Neural progenitor cell (in vitro differentiated cells): ENCODE results near the gene ABTB2.

Experiments used
- CTCF ChIP-seq: fragments of 200-600 bp; sonication (generic); IDR thresholded peaks from 2 replicates; pipeline ENCODE4 v1.5.1; 2017; ENCODE audit warnings: antibody characterized with exemption, mild to moderate bottlenecking
- EZH2 ChIP-seq: fragments of 200-600 bp; sonication (generic); IDR thresholded peaks from 2 replicates; pipeline ENCODE4 v1.6.1; 2017; ENCODE audit warnings: antibody characterized with exemption, mild to moderate bottlenecking, moderate library complexity
- EZH2phosphoT487 ChIP-seq: fragments of 200-600 bp; sonication (generic); IDR thresholded peaks from 2 replicates; pipeline ENCODE4 v1.6.1; 2017; ENCODE audit warnings: antibody characterized with exemption

DNA sequence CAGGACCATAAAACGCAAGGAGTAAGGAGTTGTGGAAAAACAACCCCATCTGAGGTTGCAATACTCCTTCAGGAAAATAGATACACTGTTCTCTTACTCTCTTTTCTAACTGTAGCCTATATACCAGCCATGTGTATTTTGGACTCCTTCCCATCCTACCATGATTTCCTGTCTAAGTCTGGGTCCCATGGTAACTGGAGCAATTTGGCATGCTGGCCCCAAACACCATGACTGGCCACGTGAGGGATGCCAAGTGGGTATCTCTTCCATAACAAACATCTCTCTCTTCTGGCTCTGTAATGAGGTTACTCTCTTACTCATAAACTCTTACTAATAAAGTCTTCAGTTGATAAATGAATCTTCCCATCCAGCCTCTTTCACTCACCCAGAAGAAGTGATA lies 26.5 kb downstream of the ABTB2 start:
- TF ChIP-seq EZH2 (no peak), CTCF (no peak), EZH2phosphoT487 (no peak)
